Purkinje cell (primary cell): ENCODE results near the gene HTN3. TPM values are rescaled to one million over a fixed set of nuclear protein-coding genes. Genes with fewer than 3 reads are reported as not detected.

Experiments
- polyA plus RNA-seq: library from polyadenylated mRNA; unstranded; fragments of >200 nt; fragmentation: Nextera tagmentation; gene quantifications from 2 replicates; pipeline ENCODE4 v1.2.1, GENCODE V29; 2014

Gene HTN3
- polyA plus RNA-seq: not detected in 2 replicates

GRCh38 chr4:70028159-70028558 lies at the start of gene HTN3:
HTN3 (plus strand) TSS chr4:70028459; CDS start chr4:70030741, 2,282 bp downstream.

GRCh38 chr4:69995526-69996016 lies 32.7 kb upstream of the HTN3 start, which contains the start of gene STATH:
STATH (plus strand) TSS chr4:69995966; CDS start chr4:69998438, 2,472 bp downstream.

GRCh38 chr4:70050138-70050537 lies 21.9 kb downstream of the HTN3 start, which contains the start of gene HTN1:
HTN1 (plus strand) TSS chr4:70050438; CDS start chr4:70053077, 2,639 bp downstream.

Other genes starting within 250 kb of the HTN3 start
- gene SULT1E1, start 168.3 kb upstream of the HTN3 start, polyA plus RNA-seq: not detected in 2 replicates
- not detected in 2 replicates for gene CSN1S1, start 97.4 kb upstream of the HTN3 start, polyA plus RNA-seq
- not detected in 2 replicates for gene CSN2, start 62.7 kb upstream of the HTN3 start, polyA plus RNA-seq
- gene STATH, start 32.5 kb upstream of the HTN3 start, polyA plus RNA-seq: not detected in 2 replicates
- gene HTN1, start 22.0 kb downstream of the HTN3 start, polyA plus RNA-seq: not detected in 2 replicates
- gene PRR27, start 125.8 kb downstream of the HTN3 start, polyA plus RNA-seq: not detected in 2 replicates
- gene ODAM, start 167.3 kb downstream of the HTN3 start, polyA plus RNA-seq: not detected in 2 replicates
- not detected in 2 replicates for gene FDCSP, start 197.7 kb downstream of the HTN3 start, polyA plus RNA-seq
- gene CSN3, start 214.1 kb downstream of the HTN3 start, polyA plus RNA-seq: not detected in 2 replicates